ENCODE results near the gene TOR1B. TPM values are rescaled to one million over a fixed set of nuclear protein-coding genes. Genes with fewer than 3 reads are reported as not detected.

TOR1B gene
- total and polyA plus RNA-seq, 2 of the 4 experiments (the other 2 are of a cell fraction): 15.6 to 21.0 TPM

DNA sequence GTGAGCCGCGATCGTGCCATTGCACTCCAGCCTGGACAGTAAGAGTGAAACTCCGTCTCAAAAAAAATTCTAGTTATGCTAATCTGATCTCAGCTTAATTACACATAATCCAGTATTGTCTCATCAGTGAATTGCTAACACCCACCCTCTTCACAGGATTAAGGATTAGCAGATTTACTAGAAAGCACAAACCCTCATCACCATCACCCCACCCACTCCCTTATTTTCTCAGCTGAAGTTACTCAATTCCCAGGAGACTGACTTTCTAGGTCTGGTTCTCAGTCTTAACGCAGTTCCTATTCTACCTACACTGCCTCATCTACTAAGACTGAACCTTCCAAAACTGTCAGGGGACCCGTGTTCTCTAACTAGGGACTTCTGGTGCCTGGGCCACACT lies 9.0 kb downstream of the TOR1B start:
- BruUV-seq (replicated peaks): no TSS peak
- Histone ChIP-seq H2BK20ac (ENCODE audit: low read depth, low read length) (no peak overlapping the region), H3K9ac (ENCODE audit: low read depth, low read length) (no peak overlapping the region), H3K9me1 (ENCODE audit: insufficient read depth, low read length) (no peaks in the 10 kb centered on the region; the same call in 1 of the 2 replicates), H4K5ac (ENCODE audit: low read depth, low read length) (no peak overlapping the region), H3K4me2 (ENCODE audit: low read depth, low read length) (no peak overlapping the region), H2AK9ac (replicated peaks; ENCODE audit: low read depth, low read length, poor library complexity) (no peak overlapping the region), H4K91ac (ENCODE audit: insufficient read depth, low read depth, low read length) (no peak overlapping the region), H3K36me3 (ENCODE audit: control insufficient read depth, insufficient read depth, low read length) (peaks cover 55% of the 10 kb centered on the region), H2AK5ac (ENCODE audit: low read depth, low read length) (no peak overlapping the region), H2BK5ac (ENCODE audit: low read depth, low read length, poor library complexity, severe bottlenecking) (no peak overlapping the region), H3K23ac (ENCODE audit: low read depth, low read length) (no peak overlapping the region), H3K27me3 (ENCODE audit: control insufficient read depth, insufficient read depth, low read length) (no peaks in the 10 kb centered on the region), H4K20me1 (ENCODE audit: insufficient read depth, low read length) (peaks cover 10% of the 10 kb centered on the region; the same call in 1 of the 2 replicates), H3K4me1 (ENCODE audit: control insufficient read depth, insufficient read depth, low read length) (no peaks in the 10 kb centered on the region), H2AFZ (replicated peaks; ENCODE audit: low read length, poor library complexity) (no peak overlapping the region), H3K56ac (ENCODE audit: extremely low read depth, insufficient read depth, low read length) (no peak overlapping the region), H3K4ac (ENCODE audit: low read depth, low read length) (no peak overlapping the region), H3K4me3 (ENCODE audit: insufficient read depth, low read depth, low read length) (no peak overlapping the region), H3K18ac (ENCODE audit: low read depth, low read length) (no peak overlapping the region), H3K14ac (replicated peaks; ENCODE audit: low read depth, low read length) (no peak overlapping the region), H4K8ac (ENCODE audit: low read depth in 2 of 2, low read length in 2 of 2) (no peak overlapping the region), H3K9me3 (ENCODE audit: control insufficient read depth, insufficient read depth, low read length) (no peaks in the 10 kb centered on the region), H3K27ac (ENCODE audit: insufficient read depth, low read length) (no peak overlapping the region), H3K79me1 (ENCODE audit: low read depth in 1 of 2, low read length in 2 of 2) (peaks cover 10 to 40% of the 10 kb centered on the region in 2 experiments), H2BK120ac (ENCODE audit: low read depth, low read length) (no peak overlapping the region), H2BK15ac (ENCODE audit: low read depth, low read length) (no peak overlapping the region)
- dilution Hi-C loops (cut with HindIII; ENCODE audit: low sequenced_read_pairs, unreplicated experiment): no loop called here
- ATAC-seq (ENCODE audit: low read depth): no peak
- POLR2A ChIA-PET (ENCODE audit: unreplicated experiment): no interaction called here
- no peak for DNase-seq
- WGBS, 2 experiments (ENCODE audit: extremely low coverage in 2 of 2, insufficient read length in 1 of 2): 97% methylated on average over 5 of the region's 6 CpGs; no CpG with 5 or more reads in 1 of the 2 experiments
- intact Hi-C loops (cut with micrococcal nuclease): no loop called here
- CTCF ChIA-PET: no interaction called here
- in situ Hi-C loops (cut with MboI; ENCODE audit: low sequenced_read_pairs): no loop called here
- no peak for TF ChIP-seq FOS (IDR thresholded peaks at IDR 0.05; ENCODE audit: low read depth, low read length)
- TF ChIP-seq MAZ (IDR thresholded peaks at IDR 0.05; ENCODE audit: borderline replicate concordance, low read depth, low read length): no peak
- no peak for TF ChIP-seq BHLHE40 (IDR thresholded peaks at IDR 0.05; ENCODE audit: low read depth, low read length)
- TF ChIP-seq, protein P1, sequence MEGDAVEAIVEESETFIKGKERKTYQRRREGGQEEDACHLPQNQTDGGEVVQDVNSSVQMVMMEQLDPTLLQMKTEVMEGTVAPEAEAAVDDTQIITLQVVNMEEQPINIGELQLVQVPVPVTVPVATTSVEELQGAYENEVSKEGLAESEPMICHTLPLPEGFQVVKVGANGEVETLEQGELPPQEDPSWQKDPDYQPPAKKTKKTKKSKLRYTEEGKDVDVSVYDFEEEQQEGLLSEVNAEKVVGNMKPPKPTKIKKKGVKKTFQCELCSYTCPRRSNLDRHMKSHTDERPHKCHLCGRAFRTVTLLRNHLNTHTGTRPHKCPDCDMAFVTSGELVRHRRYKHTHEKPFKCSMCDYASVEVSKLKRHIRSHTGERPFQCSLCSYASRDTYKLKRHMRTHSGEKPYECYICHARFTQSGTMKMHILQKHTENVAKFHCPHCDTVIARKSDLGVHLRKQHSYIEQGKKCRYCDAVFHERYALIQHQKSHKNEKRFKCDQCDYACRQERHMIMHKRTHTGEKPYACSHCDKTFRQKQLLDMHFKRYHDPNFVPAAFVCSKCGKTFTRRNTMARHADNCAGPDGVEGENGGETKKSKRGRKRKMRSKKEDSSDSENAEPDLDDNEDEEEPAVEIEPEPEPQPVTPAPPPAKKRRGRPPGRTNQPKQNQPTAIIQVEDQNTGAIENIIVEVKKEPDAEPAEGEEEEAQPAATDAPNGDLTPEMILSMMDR (conservative IDR thresholded peaks at IDR 0.05; ENCODE audit: low read depth, low read length): no peak
- no peak for TF ChIP-seq RFX5 (IDR thresholded peaks at IDR 0.05; ENCODE audit: low read depth, low read length)
- TF ChIP-seq NFE2L2 (IDR thresholded peaks at IDR 0.05; ENCODE audit: low read depth, low read length): no peak
- no peak for TF ChIP-seq MXI1 (IDR thresholded peaks at IDR 0.05; ENCODE audit: borderline replicate concordance, low read depth, low read length)
- TF ChIP-seq RCOR1 (IDR thresholded peaks at IDR 0.05; ENCODE audit: insufficient replicate concordance, low read length): no peak
- no peak for TF ChIP-seq CEBPB (IDR thresholded peaks at IDR 0.05; ENCODE audit: low read depth, low read length)
- no peak for TF ChIP-seq MAFK (IDR thresholded peaks at IDR 0.05; ENCODE audit: low read depth, low read length)
- TF ChIP-seq RAD21 (IDR thresholded peaks at IDR 0.05; ENCODE audit: low read length): no peak
- TF ChIP-seq, protein P2, sequence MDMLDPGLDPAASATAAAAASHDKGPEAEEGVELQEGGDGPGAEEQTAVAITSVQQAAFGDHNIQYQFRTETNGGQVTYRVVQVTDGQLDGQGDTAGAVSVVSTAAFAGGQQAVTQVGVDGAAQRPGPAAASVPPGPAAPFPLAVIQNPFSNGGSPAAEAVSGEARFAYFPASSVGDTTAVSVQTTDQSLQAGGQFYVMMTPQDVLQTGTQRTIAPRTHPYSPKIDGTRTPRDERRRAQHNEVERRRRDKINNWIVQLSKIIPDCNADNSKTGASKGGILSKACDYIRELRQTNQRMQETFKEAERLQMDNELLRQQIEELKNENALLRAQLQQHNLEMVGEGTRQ (IDR thresholded peaks at IDR 0.05; ENCODE audit: low read depth, low read length): no peak
- no peak for TF ChIP-seq CHD1 (IDR thresholded peaks at IDR 0.05; ENCODE audit: low read depth, low read length)
- no peak for TF ChIP-seq SMC3 (IDR thresholded peaks at IDR 0.05; ENCODE audit: low read depth, low read length)
- TF ChIP-seq, protein P3, sequence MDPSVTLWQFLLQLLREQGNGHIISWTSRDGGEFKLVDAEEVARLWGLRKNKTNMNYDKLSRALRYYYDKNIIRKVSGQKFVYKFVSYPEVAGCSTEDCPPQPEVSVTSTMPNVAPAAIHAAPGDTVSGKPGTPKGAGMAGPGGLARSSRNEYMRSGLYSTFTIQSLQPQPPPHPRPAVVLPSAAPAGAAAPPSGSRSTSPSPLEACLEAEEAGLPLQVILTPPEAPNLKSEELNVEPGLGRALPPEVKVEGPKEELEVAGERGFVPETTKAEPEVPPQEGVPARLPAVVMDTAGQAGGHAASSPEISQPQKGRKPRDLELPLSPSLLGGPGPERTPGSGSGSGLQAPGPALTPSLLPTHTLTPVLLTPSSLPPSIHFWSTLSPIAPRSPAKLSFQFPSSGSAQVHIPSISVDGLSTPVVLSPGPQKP (IDR thresholded peaks at IDR 0.05; ENCODE audit: borderline replicate concordance, low read depth, low read length): no peak
- no peak for TF ChIP-seq POLR2A (IDR thresholded peaks at IDR 0.05; ENCODE audit: low read depth, low read length)

All from IMR-90 (cell line).